Activated T-cell treated with anti-CD3 and anti-CD28 coated beads, Interleukin-2, amount 50 U/mL, for 72 hours (primary cell): Measurements from ENCODE around the gene RAPSN. TPM values are rescaled to one million over a fixed set of nuclear protein-coding genes. Genes with fewer than 3 reads are reported as not detected.

ENCODE experiments used
- ATAC-seq, 2 donors: fragments of 150-1000 bp; cut with Tn5 transposase; replicated peaks in 1 of 2; 2 replicates each; pipeline ENCODE4 v1.10.0; 2021; ENCODE audit warnings: moderate library complexity in 2 of 2, mild to moderate bottlenecking in 1 of 2
- DNase-seq, 2 donors: peaks; one replicate each; pipeline ENCODE4 v3.0.0; 2021 to 2022; ENCODE audit warnings: mixed read lengths in 1 of 2
- H3K27ac Mint-ChIP-seq: one replicate; pipeline ENCODE4 v1.8.0; 2022; ENCODE audit warnings: mild to moderate bottlenecking, moderate library complexity, mixed read lengths
- H3K27me3 Mint-ChIP-seq: one replicate; pipeline ENCODE4 v1.8.0; 2022; ENCODE audit warnings: low read depth, mixed read lengths
- H3K36me3 Mint-ChIP-seq, 2 donors: one replicate each; pipeline ENCODE4 v1.8.0; 2022; ENCODE audit warnings: mixed read lengths in 2 of 2, mild to moderate bottlenecking in 1 of 2; ENCODE audit not compliant: insufficient read depth in 2 of 2
- H3K4me1 Mint-ChIP-seq: one replicate; pipeline ENCODE4 v1.8.0; 2022; ENCODE audit warnings: low read depth, mixed read lengths
- H3K4me3 Mint-ChIP-seq, 2 donors: one replicate each; pipeline ENCODE4 v1.8.0; 2022; ENCODE audit warnings: mild to moderate bottlenecking in 2 of 2, mixed read lengths in 2 of 2, moderate library complexity in 2 of 2
- H3K9me3 Mint-ChIP-seq, 2 donors: one replicate each; pipeline ENCODE4 v1.8.0; 2022; ENCODE audit warnings: mixed read lengths in 2 of 2
- total RNA-seq, 2 donors: library from RNA; stranded (reverse); gene quantifications; one replicate each; pipeline ENCODE4 v1.2.3, GENCODE V29; 2022

RAPSN gene
- total RNA-seq, 2 donors from 2014 or later, result 0.77 to 1.3 TPM

DNA sequence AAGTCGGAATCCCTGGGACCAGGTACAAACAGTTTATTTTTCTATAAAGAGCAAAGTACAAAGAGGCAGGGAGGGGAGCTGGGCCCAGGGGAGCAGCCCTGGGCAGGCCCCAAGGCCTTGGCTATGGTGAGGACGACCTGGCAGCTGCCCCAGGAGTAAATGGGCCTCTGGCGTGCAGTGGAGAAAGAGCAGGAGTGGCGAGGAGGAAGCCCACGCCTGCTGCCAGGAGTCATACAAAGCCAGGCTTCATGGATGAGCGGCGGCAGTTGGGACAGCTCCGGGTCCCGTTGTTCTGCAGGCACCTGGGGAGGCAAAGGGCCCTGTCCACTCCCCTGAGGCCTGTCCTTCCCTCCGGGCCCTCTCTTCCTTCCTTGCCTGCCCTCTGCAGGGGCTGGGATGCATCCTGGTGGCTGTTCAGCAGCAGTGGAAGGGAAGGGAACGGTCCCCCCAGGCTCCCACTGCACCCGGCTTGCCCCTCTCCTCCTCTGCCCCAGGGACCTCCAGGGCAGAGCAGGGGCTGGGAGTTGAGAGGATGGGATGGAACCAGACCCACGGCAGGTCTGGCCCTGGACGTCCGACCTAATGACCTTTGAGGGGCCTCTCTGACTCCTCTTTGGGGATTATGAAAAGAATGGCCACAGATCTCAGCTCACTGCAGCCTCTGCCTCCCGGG is 11.1 kb downstream of the RAPSN start:
- DNase-seq (no peak), ATAC-seq (no peak)
- H3K4me3 Mint-ChIP-seq, result no peak overlapping the region
- no peaks in the 10 kb centered on the region for H3K27me3 Mint-ChIP-seq
- H3K9me3 Mint-ChIP-seq, result no peaks in the 10 kb centered on the region
- no peaks in the 10 kb centered on the region for H3K36me3 Mint-ChIP-seq
- H3K4me1 Mint-ChIP-seq, result no peaks in the 10 kb centered on the region
- no peak overlapping the region for H3K27ac Mint-ChIP-seq

DNA sequence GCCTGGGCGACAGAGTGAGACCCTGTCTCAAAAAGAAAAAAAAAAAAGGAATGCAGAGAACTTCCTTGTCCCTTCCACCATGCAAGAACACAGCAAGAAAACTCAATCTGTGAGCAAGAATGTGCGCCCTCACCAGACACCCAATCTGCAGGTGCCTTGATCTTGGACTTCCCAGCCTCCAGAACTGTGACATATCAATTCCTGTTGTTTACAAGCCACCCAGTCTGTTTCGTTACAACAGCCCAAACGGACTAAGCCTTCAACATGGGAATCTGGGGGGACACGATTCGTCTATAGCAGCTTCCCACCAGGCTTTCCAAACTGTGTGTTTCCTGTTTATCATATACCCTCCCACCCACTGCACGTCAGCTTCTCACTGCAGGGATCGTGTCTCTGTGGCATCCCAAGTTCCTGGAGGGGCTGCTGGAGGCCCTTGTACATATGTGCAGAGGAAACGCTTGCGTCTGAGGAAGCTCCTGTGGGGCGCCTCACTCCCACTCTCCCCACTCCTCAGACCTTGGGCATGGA is 11.7 kb downstream of the RAPSN start:
- Mint-ChIP-seq H3K4me1 (no peaks in the 10 kb centered on the region), H3K27ac (no peak overlapping the region), H3K27me3 (no peaks in the 10 kb centered on the region), H3K9me3 (no peaks in the 10 kb centered on the region), H3K36me3 (no peaks in the 10 kb centered on the region), H3K4me3 (no peak overlapping the region)
- ATAC-seq, result no peak
- no peak for DNase-seq

DNA sequence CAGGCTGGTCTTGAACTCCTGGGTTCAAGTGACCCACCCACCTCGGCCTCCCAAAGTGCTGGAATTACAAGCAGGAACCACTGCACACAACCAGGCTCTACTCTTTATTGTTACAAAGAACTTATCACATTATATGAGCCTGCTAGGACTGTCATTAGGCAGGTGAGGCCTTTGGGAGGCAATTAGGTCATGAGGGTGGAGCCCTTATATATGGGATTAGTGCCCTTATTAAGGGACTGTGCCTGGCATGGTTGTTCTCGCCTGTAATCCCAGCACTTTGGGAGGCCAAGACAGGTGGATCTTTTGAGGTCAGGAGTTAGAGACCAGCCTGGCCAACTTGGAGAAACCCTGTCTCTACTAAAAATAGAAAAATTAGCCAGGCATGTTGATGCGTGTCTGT is 12.2 kb downstream of the RAPSN start:
- DNase-seq (no peak), ATAC-seq (no peak)
- no peaks in the 10 kb centered on the region for H3K27me3 Mint-ChIP-seq
- no peak overlapping the region for H3K27ac Mint-ChIP-seq
- H3K36me3 Mint-ChIP-seq, result no peaks in the 10 kb centered on the region
- H3K9me3 Mint-ChIP-seq, result no peaks in the 10 kb centered on the region
- H3K4me1 Mint-ChIP-seq, result no peaks in the 10 kb centered on the region
- no peak overlapping the region for H3K4me3 Mint-ChIP-seq

DNA sequence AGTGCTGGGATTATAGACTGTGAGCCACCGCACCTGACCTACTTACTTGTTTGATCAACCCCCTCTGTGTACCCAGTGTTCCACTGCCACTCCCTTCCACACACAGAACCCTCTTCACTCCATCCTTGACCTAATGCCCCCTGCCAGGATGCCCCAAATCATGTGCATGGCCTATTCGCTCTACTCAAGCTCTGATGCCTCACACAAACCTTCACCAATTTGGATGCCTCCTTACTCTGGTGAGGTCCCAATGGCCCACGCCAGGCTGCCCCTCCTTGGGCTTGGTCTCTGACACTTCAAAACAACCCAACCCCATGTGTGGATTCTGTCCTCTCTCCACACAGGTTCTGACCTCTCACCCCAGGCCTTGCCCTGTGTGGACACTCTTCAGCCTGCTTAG is 13.2 kb downstream of the RAPSN start:
- Mint-ChIP-seq H3K4me1 (no peaks in the 10 kb centered on the region), H3K36me3 (no peaks in the 10 kb centered on the region)

DNA sequence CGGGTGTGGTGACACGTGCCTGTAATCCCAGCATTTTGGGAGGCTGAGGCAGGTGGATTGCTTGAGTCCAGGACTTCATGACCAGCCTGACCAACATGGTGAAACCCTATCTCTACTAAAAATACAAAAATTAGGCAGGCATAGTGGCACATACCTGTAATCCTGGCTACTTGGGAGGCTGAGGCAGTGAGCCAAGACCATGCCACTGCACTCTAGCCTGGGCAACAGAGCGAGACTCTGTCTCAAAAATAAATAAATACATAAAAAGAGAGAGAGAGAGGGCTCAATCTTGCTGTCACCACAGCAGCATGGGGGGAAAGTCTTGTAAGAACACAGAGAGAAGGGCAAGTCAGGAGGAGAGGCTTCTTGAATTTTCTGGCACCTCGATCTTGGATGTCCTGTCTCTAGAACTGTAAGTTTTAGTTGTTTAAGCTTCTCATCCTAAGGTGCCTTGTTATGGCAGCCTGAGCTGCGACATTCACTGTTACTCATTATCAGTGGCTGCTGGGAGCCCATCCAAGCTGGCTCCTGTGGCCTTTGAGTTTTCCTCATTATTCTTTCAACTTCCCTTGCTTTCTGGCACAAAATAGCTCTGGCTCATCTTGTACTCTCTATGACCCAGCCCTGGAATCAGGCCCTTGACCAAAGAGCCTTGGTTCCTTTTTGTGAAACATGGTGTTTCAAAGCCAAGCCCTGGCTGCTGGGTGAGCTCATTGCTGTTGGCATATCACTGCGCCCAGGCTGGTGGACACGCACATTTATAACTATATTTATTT is 14.7 kb downstream of the RAPSN start:
- no peak for DNase-seq
- H3K27ac Mint-ChIP-seq, result no peak overlapping the region
- no peaks in the 10 kb centered on the region for H3K27me3 Mint-ChIP-seq
- H3K36me3 Mint-ChIP-seq, result no peaks in the 10 kb centered on the region
- no peak for ATAC-seq
- no peak overlapping the region for H3K4me3 Mint-ChIP-seq
- H3K9me3 Mint-ChIP-seq, result no peaks in the 10 kb centered on the region
- H3K4me1 Mint-ChIP-seq, result no peaks in the 10 kb centered on the region

More for the DNA sequence above, 13.2 kb downstream of the RAPSN start:
- no peak for DNase-seq
- Mint-ChIP-seq H3K27me3 (no peaks in the 10 kb centered on the region), H3K4me3 (no peak overlapping the region), H3K27ac (no peak overlapping the region), H3K9me3 (no peaks in the 10 kb centered on the region)
- peak in 1 of 2 donors; percentile 13 for ATAC-seq

DNA sequence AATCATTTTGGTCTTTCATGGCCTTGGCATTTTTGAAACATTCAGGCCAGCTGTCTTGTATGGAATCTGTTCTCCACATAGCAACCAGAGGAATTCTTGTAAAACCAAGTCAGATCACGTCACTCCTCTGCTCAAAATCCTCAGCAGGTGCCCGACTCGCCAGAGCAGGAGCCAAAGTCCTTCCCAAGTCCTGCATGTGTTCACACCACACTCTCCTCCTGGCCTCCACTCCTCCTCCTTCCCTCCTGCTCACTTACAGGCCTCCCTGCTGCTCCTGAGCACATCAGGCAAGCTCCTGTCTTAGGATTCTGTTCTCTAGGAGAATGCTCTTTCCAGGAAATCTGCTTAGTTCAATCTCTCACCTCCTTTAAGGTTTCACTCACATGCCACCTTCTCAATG is 15.8 kb downstream of the RAPSN start:
- H3K9me3 Mint-ChIP-seq, result no peaks in the 10 kb centered on the region
- DNase-seq (no peak), ATAC-seq (no peak)
- no peak overlapping the region for H3K4me3 Mint-ChIP-seq
- H3K27ac Mint-ChIP-seq, result no peak overlapping the region
- no peaks in the 10 kb centered on the region for H3K27me3 Mint-ChIP-seq
- H3K4me1 Mint-ChIP-seq, result no peaks in the 10 kb centered on the region
- no peaks in the 10 kb centered on the region for H3K36me3 Mint-ChIP-seq

DNA sequence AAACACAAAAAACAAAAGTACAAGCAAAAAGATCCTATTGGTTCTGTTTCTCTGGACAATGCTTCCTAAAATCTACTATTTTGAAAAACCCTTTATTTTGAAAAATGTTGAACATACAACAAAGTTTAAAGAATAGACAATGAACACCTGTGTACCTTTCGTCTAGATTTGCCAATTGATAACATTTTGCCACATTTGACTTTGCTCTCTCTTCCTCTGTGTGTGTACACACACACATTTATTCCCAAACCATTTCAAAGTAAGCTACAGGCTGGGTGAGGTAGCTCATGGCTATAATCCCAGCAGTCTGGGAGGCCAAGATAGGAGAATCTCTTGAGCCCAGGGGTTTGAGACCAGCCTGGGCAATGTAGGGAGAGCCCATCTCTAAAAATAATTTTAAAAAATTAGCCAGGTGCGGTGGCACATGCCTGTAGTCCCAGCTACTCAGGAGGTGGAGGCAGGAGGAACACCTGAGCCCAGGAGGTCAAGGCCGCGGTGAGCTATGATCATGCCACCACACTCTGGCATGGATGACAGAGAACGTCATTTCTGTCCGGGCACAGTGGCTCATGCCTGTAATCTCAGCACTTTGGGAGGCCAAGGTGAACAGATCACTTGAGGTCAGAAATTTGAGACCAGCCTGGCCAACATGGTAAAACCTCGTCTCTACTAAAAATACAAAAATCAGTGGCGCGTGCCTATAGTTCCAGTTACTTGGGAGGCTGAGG is 17.4 kb downstream of the RAPSN start:
- Mint-ChIP-seq H3K27me3 (no peaks in the 10 kb centered on the region), H3K4me3 (no peak overlapping the region), H3K27ac (no peak overlapping the region), H3K4me1 (peaks cover 5% of the 10 kb centered on the region), H3K36me3 (no peaks in the 10 kb centered on the region), H3K9me3 (no peaks in the 10 kb centered on the region)
- no peak for ATAC-seq
- no peak for DNase-seq

DNA sequence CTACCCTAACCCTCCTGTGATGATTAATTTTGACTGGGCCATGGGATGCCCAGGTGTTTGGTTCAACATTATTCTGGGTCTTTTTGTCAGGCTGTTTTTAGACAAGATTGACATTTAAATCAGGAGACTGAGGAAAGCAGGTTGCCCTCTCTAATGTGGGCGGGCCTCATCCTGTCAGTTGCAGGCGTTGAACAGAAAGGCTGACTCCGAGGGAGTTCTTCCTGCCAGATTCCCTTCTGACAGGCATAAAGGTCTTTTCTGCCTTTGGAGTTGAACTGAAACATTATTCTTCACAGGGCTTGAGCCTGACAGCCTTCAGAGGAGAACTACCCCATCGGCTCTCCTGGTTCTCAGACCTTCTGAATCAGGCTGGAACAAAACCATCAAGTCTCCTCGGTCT is 18.4 kb downstream of the RAPSN start:
- no peak for ATAC-seq
- no peak for DNase-seq
- H3K27ac Mint-ChIP-seq, result no peak overlapping the region
- H3K27me3 Mint-ChIP-seq, result no peaks in the 10 kb centered on the region
- H3K4me1 Mint-ChIP-seq, result peaks cover 15% of the 10 kb centered on the region
- H3K9me3 Mint-ChIP-seq, result no peaks in the 10 kb centered on the region
- H3K4me3 Mint-ChIP-seq, result no peak overlapping the region
- H3K36me3 Mint-ChIP-seq, result peaks cover 4% of the 10 kb centered on the region in 2 donors

DNA sequence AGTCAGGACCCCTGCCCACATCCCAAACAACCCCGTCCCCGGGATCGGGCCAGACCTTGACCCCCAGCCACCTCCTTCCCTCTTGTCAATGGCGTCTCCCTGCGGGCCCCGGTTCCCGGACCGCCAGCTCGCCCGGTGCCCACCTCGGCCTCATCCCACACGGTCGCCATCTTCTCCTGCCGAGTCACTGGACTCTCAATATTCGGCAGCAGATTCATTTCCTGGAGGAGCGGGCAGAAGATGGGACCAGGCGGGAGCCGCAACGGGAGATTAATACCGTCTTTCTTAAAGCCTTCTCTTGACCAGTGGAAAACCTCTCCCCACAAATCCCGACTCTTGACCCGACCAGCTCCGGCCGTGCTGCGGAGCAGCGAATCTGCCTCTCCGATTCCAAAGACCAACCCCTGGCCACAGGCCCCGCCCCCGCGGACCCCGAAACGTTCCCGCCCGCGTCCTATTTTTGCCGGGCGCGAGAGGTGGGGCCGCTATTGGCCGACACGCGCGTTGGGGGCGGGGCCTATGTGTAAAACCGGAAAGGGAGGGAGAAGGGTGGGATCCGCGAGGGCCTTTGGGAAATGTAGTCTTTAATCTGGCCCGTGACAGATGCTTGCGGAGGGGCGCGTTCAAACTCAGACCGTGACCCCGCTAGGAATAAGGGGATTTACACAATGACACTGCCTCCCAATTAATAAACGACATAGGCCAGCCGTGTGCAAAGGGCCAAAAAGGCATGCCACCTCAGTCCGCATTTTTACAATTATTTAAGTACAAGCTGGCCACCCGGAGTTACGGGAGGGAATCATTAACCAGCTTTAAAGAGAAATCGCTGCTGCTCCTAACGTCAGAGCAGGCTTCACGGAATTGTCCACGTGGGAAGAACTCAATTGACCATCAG is 22.6 kb downstream of the RAPSN start, which contains the start of gene PSMC3:
Gene PSMC3, minus strand, starts transcription at position 378 of the 895 bp plus-strand sequence. Its CDS starts 160 bp downstream, at position 218.
- ATAC-seq, result peak; percentile 95 to 97
- H3K4me1 Mint-ChIP-seq, result peaks cover 33% of the 10 kb centered on the region

DNA sequence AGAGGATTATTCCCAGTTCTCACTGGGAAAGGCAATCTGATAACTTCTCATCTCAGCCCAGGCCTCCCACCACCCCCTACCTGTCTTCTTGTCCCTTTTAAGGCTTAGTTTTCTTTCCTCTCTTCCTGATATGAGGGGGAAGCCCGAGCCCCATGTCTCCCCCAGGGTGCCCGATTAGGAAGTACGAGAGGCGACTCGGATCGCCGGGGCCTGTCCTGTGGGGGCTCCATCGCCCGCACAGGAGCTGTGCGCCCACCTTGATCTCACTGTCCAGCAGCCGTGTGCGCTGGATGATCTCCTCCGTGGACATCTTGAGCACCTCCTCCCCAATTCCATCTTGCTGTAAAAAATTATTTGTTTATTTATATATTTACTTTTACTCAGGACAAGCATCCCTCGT is 23.3 kb downstream of the RAPSN start:
- peak overlapping the region; percentile 93 to 100 for H3K4me3 Mint-ChIP-seq
- ATAC-seq (no peak), DNase-seq (no peak)
- H3K27me3 Mint-ChIP-seq, result no peaks in the 10 kb centered on the region
- peaks cover 8 to 29% of the 10 kb centered on the region in 2 donors for H3K36me3 Mint-ChIP-seq
- no peaks in the 10 kb centered on the region for H3K9me3 Mint-ChIP-seq
- H3K27ac Mint-ChIP-seq, result peak overlapping the region; percentile 99
- peaks cover 33% of the 10 kb centered on the region for H3K4me1 Mint-ChIP-seq

More for the DNA sequence above, 22.6 kb downstream of the RAPSN start, which contains the start of gene PSMC3:
- Mint-ChIP-seq H3K27me3 (no peaks in the 10 kb centered on the region), H3K36me3 (peaks cover 8 to 26% of the 10 kb centered on the region in 2 donors), H3K27ac (peak within 1 kb of the TSS; percentile 99), H3K9me3 (no peaks in the 10 kb centered on the region), H3K4me3 (peak within 1 kb of the TSS; percentile 93 to 100)
- DNase-seq, result peak; percentile 99 to 100

DNA sequence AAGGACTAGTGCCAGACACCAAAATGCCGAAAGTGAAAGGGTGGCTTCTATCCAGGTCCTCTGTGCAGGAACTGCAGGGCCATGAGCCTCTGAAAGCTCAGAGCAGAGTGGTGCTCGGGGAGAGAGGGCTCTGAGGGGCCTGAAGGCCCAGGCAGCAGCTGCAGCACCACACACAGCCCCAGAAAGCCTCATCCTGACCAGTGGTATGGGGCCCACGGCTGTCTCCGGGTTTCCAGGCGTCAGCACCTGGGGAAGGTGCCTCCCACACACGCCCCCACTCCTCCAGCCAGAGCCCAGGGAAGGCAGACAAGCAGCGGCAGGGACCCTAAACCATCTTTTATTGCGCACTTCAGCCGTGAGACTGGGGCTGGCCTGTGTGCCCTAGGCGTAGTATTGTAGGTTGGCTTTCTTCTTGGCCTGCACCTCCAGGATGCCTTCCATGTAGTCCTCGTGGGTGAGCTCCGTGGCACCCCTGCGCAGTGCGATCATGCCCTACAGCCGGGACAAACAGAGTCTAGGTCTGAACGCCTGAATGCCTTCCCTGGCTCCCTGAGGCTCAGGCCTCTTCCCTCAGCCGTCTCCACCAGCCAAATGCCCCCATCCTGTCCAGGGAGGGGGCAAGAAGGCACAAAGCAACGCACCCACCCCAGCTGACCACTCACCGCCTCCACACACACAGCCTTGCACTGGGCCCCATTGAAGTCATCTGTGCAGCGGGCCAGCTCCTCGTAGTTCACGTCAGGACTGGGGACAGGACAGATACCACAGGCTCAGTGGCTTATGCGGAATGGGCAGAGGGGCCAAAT is 30.3 kb downstream of the RAPSN start:
- no peaks in the 10 kb centered on the region for H3K27me3 Mint-ChIP-seq
- DNase-seq, result no peak
- peaks cover 4 to 30% of the 10 kb centered on the region in 2 donors for H3K36me3 Mint-ChIP-seq
- no peak overlapping the region for H3K4me3 Mint-ChIP-seq
- H3K27ac Mint-ChIP-seq, result no peak overlapping the region
- ATAC-seq, result peak in 1 of 2 donors; percentile 3
- peaks cover 11% of the 10 kb centered on the region for H3K4me1 Mint-ChIP-seq
- no peaks in the 10 kb centered on the region for H3K9me3 Mint-ChIP-seq

DNA sequence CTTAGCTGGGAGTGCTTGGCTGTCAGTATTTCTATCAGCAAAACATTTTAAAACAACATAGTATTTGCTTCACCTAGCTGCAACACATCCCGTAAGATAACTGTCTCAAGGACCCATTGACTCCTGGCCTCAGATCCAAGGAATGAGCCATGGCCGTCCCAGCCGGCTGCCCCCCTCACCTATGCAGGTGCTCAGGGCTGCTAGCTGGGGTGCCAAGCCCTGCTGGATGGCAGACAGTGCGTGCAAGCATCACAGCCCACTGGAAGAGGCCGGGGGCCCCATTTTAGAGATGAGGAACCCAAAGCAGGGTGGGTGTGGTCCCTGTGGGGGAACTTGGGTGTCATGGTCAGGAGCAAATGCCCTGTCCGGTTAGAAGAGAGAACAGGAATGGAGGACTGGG is 31.2 kb downstream of the RAPSN start:
- Mint-ChIP-seq H3K9me3 (no peaks in the 10 kb centered on the region), H3K36me3 (peaks cover 4 to 24% of the 10 kb centered on the region in 2 donors), H3K27me3 (no peaks in the 10 kb centered on the region), H3K4me3 (no peak overlapping the region), H3K27ac (no peak overlapping the region), H3K4me1 (peaks cover 11% of the 10 kb centered on the region)
- DNase-seq, result no peak
- ATAC-seq, result no peak
